WTC11 (cell line): ENCODE data around the gene C1QTNF6.

Experiments used
- AFF4 ChIP-seq: sonication (generic); formaldehyde crosslinking; IDR thresholded peaks from 2 replicates; pipeline ENCODE4 v1.8.1; 2023; ENCODE audit warnings: mild to moderate bottlenecking, missing genetic modification reagents, borderline replicate concordance
- ATF6 ChIP-seq: sonication (generic); formaldehyde crosslinking; IDR thresholded peaks from 2 replicates; pipeline ENCODE4 v1.8.1; 2023; ENCODE audit warnings: mild to moderate bottlenecking, missing genetic modification reagents
- CBFB ChIP-seq: sonication (generic); formaldehyde crosslinking; IDR thresholded peaks from 2 replicates; pipeline ENCODE4 v1.8.1; 2022; ENCODE audit warnings: mild to moderate bottlenecking, low read depth, missing genetic modification reagents
- ESRRA ChIP-seq: sonication (generic); formaldehyde crosslinking; IDR thresholded peaks from 2 replicates; pipeline ENCODE4 v1.8.1; 2022; ENCODE audit warnings: mild to moderate bottlenecking, missing genetic modification reagents, borderline replicate concordance
- NR3C1 ChIP-seq: sonication (generic); formaldehyde crosslinking; conservative IDR thresholded peaks from 2 replicates; pipeline ENCODE4 v1.8.1; 2023; ENCODE audit warnings: low read depth, mild to moderate bottlenecking, missing genetic modification reagents
- PRDM15 ChIP-seq: sonication (generic); formaldehyde crosslinking; IDR thresholded peaks from 2 replicates; pipeline ENCODE4 v1.8.0; 2022; ENCODE audit warnings: missing genetic modification reagents
- SP1 ChIP-seq: sonication (generic); formaldehyde crosslinking; conservative IDR thresholded peaks from 2 replicates; pipeline ENCODE4 v1.8.1; 2022; ENCODE audit warnings: missing genetic modification reagents
- TP53 ChIP-seq: sonication (generic); formaldehyde crosslinking; IDR thresholded peaks from 2 replicates; pipeline ENCODE4 v1.8.1; 2023; ENCODE audit warnings: mild to moderate bottlenecking, missing genetic modification reagents
- USF2 ChIP-seq: sonication (generic); formaldehyde crosslinking; IDR thresholded peaks from 2 replicates; pipeline ENCODE4 v1.8.1; 2023; ENCODE audit warnings: mild to moderate bottlenecking, missing genetic modification reagents, moderate library complexity
- ZNF121 ChIP-seq: sonication (generic); formaldehyde crosslinking; IDR thresholded peaks from 2 replicates; pipeline ENCODE4 v1.8.0; 2023; ENCODE audit warnings: missing genetic modification reagents
- TF ChIP-seq, protein P1 (sequence below): sonication (generic); formaldehyde crosslinking; IDR thresholded peaks from 2 replicates; pipeline ENCODE4 v1.8.1; 2023; ENCODE audit warnings: mild to moderate bottlenecking, moderate library complexity, missing genetic modification reagents
- TF ChIP-seq, protein P2 (sequence below): fragments of 200-600 bp; IDR thresholded peaks from 2 replicates; pipeline ENCODE4 v1.8.0; 2022; ENCODE audit warnings: antibody characterized with exemption

DNA sequence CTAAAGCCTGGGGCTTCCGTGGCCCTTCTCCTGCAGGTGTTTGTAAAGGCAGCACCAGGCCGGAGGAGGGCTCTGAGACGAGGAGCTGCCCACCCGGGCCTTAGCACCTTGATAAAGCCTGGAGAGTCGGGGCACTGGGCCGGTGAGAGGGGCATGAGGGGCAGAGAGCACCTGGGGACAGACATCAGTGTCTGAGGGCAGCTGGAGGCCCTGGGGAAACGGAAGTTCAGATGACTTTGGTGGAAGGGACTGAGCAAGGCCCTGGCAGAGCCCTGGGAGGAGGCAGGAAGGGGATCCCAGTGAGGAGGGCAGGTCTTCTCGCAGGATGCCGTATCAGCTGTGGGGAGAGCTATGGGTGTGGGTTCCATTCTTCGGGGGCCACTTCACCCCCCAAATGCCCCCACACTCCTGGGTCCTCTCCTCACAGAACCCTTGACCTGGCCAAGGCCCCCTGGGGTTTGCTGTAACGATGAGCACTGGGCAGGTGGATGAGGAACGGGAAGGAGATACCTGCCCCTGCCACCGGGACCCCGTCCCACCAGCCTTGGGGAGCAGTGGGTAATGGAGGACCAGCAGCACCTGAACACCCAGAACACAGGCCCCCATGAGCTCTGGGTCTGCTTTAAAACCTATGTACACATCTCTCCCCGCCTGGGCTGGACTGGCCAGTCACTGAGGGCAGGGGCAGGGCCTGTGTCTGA is 7.4 kb downstream of the C1QTNF6 start:
- TF ChIP-seq NR3C1 (CRISPR knock-in tag) (no peak), ZNF121 (CRISPR knock-in tag) (no peak), PRDM15 (CRISPR knock-in tag) (no peak), USF2 (CRISPR knock-in tag) (no peak), AFF4 (CRISPR knock-in tag) (no peak), CBFB (no peak), SP1 (no peak), ESRRA (CRISPR knock-in tag) (no peak), TP53 (CRISPR knock-in tag) (no peak), ATF6 (no peak)
- TF ChIP-seq, protein P1, sequence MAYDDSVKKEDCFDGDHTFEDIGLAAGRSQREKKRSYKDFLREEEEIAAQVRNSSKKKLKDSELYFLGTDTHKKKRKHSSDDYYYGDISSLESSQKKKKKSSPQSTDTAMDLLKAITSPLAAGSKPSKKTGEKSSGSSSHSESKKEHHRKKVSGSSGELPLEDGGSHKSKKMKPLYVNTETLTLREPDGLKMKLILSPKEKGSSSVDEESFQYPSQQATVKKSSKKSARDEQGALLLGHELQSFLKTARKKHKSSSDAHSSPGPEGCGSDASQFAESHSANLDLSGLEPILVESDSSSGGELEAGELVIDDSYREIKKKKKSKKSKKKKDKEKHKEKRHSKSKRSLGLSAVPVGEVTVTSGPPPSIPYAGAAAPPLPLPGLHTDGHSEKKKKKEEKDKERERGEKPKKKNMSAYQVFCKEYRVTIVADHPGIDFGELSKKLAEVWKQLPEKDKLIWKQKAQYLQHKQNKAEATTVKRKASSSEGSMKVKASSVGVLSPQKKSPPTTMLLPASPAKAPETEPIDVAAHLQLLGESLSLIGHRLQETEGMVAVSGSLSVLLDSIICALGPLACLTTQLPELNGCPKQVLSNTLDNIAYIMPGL (CRISPR knock-in tag), result no peak
- TF ChIP-seq, protein P2, sequence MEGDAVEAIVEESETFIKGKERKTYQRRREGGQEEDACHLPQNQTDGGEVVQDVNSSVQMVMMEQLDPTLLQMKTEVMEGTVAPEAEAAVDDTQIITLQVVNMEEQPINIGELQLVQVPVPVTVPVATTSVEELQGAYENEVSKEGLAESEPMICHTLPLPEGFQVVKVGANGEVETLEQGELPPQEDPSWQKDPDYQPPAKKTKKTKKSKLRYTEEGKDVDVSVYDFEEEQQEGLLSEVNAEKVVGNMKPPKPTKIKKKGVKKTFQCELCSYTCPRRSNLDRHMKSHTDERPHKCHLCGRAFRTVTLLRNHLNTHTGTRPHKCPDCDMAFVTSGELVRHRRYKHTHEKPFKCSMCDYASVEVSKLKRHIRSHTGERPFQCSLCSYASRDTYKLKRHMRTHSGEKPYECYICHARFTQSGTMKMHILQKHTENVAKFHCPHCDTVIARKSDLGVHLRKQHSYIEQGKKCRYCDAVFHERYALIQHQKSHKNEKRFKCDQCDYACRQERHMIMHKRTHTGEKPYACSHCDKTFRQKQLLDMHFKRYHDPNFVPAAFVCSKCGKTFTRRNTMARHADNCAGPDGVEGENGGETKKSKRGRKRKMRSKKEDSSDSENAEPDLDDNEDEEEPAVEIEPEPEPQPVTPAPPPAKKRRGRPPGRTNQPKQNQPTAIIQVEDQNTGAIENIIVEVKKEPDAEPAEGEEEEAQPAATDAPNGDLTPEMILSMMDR, result no peak
